Calu3 (cell line): Measurements from ENCODE around the gene APBB1IP. TPM values are rescaled to one million over a fixed set of nuclear protein-coding genes. Genes with fewer than 3 reads are reported as not detected.
"Not testable (repeated sequence)": the region's sequence is repeated elsewhere in the genome, so short reads cannot be mapped to it uniquely, and the experiment has no call there.

Experiments
- BruUV-seq: library from RNA; stranded (reverse); fragments of 400-500 nt; replicated peaks from 2 replicates; lab custom pipeline; 2021; lab: Mats Ljungman, UMichigan
- CTCF ChIA-PET: fragments of 300-600 bp; sonication (Branson Sonifier 250); formaldehyde crosslinking; loops from one replicate; lab custom pipeline; 2022; ENCODE audit warnings: antibody characterized with exemption; lab: Charles Lee
- DNase-seq: peaks from one replicate; pipeline ENCODE4 v3.0.0; 2022
- H3K27ac Mint-ChIP-seq: one replicate; pipeline ENCODE4 v1.8.0; 2022; ENCODE audit warnings: mixed read lengths; ENCODE audit not compliant: unreplicated experiment
- H3K27me3 Mint-ChIP-seq: one replicate; pipeline ENCODE4 v1.8.0; 2022; ENCODE audit warnings: mixed read lengths; ENCODE audit not compliant: unreplicated experiment
- H3K36me3 Mint-ChIP-seq: one replicate; pipeline ENCODE4 v1.8.0; 2022; ENCODE audit warnings: mild to moderate bottlenecking, moderate library complexity, mixed read lengths; ENCODE audit not compliant: insufficient read depth, unreplicated experiment
- H3K4me1 Mint-ChIP-seq: one replicate; pipeline ENCODE4 v1.8.0; 2022; ENCODE audit warnings: mild to moderate bottlenecking, low read depth, mixed read lengths; ENCODE audit not compliant: unreplicated experiment
- H3K4me3 Mint-ChIP-seq: one replicate; pipeline ENCODE4 v1.8.0; 2022; ENCODE audit warnings: mild to moderate bottlenecking, low read depth, moderate library complexity, mixed read lengths; ENCODE audit not compliant: unreplicated experiment
- H3K9me3 Mint-ChIP-seq: one replicate; pipeline ENCODE4 v1.8.0; 2022; ENCODE audit warnings: low read depth, mixed read lengths; ENCODE audit not compliant: unreplicated experiment
- intact Hi-C: fragments of 100-400 bp; cut with micrococcal nuclease; formaldehyde crosslinking; loops from one replicate; pipeline ENCODE4 v1.10.0; 2022; ENCODE audit not compliant: unreplicated experiment
- total RNA-seq: library from RNA; stranded (reverse); gene quantifications from 2 replicates; pipeline ENCODE4 v1.2.3, GENCODE V29; 2022
- TF ChIP-seq, protein P1 (sequence below): fragments of 200-600 bp; IDR thresholded peaks from one replicate; pipeline ENCODE4 v1.8.0; 2022; ENCODE audit warnings: antibody characterized with exemption; ENCODE audit not compliant: unreplicated experiment

The APBB1IP gene
- total RNA-seq, 1 experiment from 2014 or later, result 1.5 TPM

DNA sequence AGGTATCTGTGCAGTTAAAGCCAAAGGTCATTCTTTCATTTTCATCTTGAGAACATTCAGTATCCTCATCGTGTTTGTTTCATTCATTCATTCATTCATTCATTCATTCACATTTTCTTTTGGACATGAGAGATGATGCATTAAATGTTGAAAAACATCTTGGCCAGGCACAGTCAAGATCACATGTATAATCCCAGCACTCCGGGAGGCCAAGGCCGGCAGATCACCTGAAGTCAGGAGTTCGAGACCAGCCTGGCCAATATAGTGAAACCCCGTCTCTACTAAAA, 34.3 kb downstream of the APBB1IP start:
- TF ChIP-seq, protein P1, sequence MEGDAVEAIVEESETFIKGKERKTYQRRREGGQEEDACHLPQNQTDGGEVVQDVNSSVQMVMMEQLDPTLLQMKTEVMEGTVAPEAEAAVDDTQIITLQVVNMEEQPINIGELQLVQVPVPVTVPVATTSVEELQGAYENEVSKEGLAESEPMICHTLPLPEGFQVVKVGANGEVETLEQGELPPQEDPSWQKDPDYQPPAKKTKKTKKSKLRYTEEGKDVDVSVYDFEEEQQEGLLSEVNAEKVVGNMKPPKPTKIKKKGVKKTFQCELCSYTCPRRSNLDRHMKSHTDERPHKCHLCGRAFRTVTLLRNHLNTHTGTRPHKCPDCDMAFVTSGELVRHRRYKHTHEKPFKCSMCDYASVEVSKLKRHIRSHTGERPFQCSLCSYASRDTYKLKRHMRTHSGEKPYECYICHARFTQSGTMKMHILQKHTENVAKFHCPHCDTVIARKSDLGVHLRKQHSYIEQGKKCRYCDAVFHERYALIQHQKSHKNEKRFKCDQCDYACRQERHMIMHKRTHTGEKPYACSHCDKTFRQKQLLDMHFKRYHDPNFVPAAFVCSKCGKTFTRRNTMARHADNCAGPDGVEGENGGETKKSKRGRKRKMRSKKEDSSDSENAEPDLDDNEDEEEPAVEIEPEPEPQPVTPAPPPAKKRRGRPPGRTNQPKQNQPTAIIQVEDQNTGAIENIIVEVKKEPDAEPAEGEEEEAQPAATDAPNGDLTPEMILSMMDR, result no peak
- no peaks in the 10 kb centered on the region for H3K9me3 Mint-ChIP-seq
- no peaks in the 10 kb centered on the region for H3K27me3 Mint-ChIP-seq
- intact Hi-C loops, result no loop called here
- CTCF ChIA-PET, result no interaction called here
- BruUV-seq, result no TSS peak
- DNase-seq, result no peak
- no peak overlapping the region for H3K4me3 Mint-ChIP-seq
- H3K36me3 Mint-ChIP-seq, result no peaks in the 10 kb centered on the region
- no peak overlapping the region for H3K27ac Mint-ChIP-seq
- peaks cover 21% of the 10 kb centered on the region for H3K4me1 Mint-ChIP-seq

DNA sequence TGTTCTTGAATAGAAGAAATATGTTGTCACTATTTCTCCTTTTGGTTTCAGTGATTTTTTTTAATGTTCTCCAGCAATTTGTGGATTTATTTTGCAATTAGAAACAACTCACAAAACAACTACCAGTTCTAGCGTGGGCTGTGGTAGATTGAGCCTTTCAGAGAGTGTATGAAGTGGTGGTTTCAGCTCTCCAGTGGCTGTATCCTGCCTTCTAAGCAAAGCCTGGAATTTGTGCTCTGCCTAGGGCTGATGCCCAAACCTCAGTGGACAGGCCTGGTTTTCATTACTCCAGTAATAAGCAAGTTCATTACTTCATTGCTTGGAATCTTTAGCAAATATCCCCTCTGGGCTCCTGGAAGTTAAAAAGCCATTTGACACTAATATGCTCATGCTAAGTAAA, 35.9 kb downstream of the APBB1IP start:
- H3K27me3 Mint-ChIP-seq, result no peaks in the 10 kb centered on the region
- no peak overlapping the region for H3K27ac Mint-ChIP-seq
- peaks cover 5% of the 10 kb centered on the region for H3K4me1 Mint-ChIP-seq
- CTCF ChIA-PET, result interaction anchor here (0.6 to 0.7 kb wide), 2 partner anchors 27 to 1644 kb away, joined by 3 read pairs; no protein-coding TSS in a partner anchor
- no peak overlapping the region for H3K4me3 Mint-ChIP-seq
- TF ChIP-seq, protein P1, result no peak
- no TSS peak for BruUV-seq
- no peak for DNase-seq
- no peaks in the 10 kb centered on the region for H3K9me3 Mint-ChIP-seq
- H3K36me3 Mint-ChIP-seq, result no peaks in the 10 kb centered on the region
- intact Hi-C loops, result no loop called here

DNA sequence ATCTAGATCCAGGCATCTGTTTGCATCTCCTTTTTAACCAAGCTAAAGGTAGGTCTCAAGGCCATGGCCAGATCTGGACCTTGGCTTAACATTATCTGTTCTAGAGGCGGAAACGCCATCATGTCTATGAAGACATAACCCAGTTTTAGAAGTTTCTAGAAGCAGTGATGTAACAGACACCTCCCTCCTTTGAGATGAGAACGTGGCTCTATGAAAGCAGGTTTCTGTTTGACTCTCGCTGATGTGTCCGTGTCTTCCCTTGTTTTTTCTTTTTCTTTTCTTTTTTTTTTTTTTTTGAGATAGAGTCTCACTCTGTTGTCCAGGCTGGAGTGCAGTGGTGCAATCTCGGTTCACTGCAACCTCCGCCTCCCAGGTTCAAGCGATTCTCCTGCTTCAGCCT, 36.7 kb downstream of the APBB1IP start:
- not testable (repeated sequence) for H3K27ac Mint-ChIP-seq, BruUV-seq, H3K36me3 Mint-ChIP-seq

DNA sequence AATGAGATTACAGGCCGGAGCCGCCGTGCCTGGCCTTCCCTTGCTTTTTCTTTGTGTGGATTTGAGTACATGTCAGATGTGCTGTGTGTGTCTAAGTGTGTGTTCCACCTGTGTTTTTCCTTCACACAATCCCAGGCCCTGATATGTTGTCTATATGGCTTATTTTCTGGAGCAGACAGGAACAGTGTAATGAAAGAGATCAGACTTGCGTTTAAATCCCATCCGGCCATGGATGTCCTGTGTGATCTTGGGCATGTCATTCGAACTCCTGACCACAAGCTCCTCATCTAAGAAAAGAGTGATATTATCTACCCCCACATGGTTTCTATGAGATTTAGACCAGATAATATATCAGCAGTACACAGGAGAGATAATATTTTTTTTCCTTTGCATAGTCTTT, 37.2 kb downstream of the APBB1IP start:
- intact Hi-C loops, result no loop called here
- no TSS peak for BruUV-seq
- no peaks in the 10 kb centered on the region for H3K36me3 Mint-ChIP-seq
- H3K27ac Mint-ChIP-seq, result no peak overlapping the region
- no peaks in the 10 kb centered on the region for H3K4me1 Mint-ChIP-seq
- DNase-seq, result no peak
- no peak overlapping the region for H3K4me3 Mint-ChIP-seq
- TF ChIP-seq, protein P1, result no peak
- CTCF ChIA-PET, result no interaction called here
- H3K9me3 Mint-ChIP-seq, result no peaks in the 10 kb centered on the region
- no peaks in the 10 kb centered on the region for H3K27me3 Mint-ChIP-seq

More for the DNA sequence above, 36.7 kb downstream of the APBB1IP start:
- H3K9me3 Mint-ChIP-seq, H3K4me1 Mint-ChIP-seq, DNase-seq, H3K4me3 Mint-ChIP-seq, H3K27me3 Mint-ChIP-seq, intact Hi-C loops: not testable (repeated sequence)
- CTCF ChIA-PET, result interaction anchor here (0.6 kb wide), 1 partner anchor 27 kb away, joined by 3 read pairs; no protein-coding TSS in a partner anchor

DNA sequence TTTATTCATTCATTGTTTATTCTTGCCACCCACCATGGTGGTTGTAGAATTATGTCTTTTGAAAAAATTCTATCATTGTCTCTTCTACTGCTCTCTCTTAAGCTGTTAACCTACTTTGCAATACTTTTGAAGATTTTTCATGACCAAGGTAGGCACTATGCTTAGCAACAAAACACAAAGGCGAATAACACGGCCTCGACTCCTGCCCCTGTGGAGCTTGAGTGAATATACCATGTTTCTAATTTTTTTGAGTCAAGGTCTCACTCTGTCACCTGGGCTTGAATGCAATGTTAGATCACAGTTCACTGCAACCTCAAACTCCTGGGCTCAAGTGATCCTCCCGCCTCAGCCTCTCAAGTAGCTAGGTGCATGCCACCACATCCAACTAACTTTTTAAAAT, 39.4 kb downstream of the APBB1IP start:
- Mint-ChIP-seq H3K4me1 (no peaks in the 10 kb centered on the region), H3K9me3 (no peaks in the 10 kb centered on the region), H3K36me3 (no peaks in the 10 kb centered on the region), H3K4me3 (no peak overlapping the region), H3K27ac (no peak overlapping the region), H3K27me3 (no peaks in the 10 kb centered on the region)
- CTCF ChIA-PET, result no interaction called here
- no peak for DNase-seq
- intact Hi-C loops, result no loop called here
- no TSS peak for BruUV-seq
- TF ChIP-seq, protein P1, result no peak
